LHCN-M2 (cell line): ENCODE measurements around the gene CCL19. TPM values are rescaled to one million over a fixed set of nuclear protein-coding genes. Genes with fewer than 3 reads are reported as not detected.

Source experiments
- total RNA-seq: library from RNA; depleted of rRNA; stranded (reverse); fragments of >200 nt; gene quantifications from 2 replicates; pipeline ENCODE4 v1.2.3, GENCODE V29; 2014; rRNA removed

The CCL19 gene
- total RNA-seq, 1 experiment from 2014 or later = not detected

Other genes with a start within 250 kb of the CCL19 start
- 13.0 and 17.6 TPM in 2 replicates for gene FAM219A, start 232.7 kb downstream of the CCL19 start, total RNA-seq
- gene DNAI1, start 232.5 kb downstream of the CCL19 start, total RNA-seq = not detected in 2 replicates
- gene ENHO, start 168.3 kb downstream of the CCL19 start, total RNA-seq = 0.29 TPM in 1 of 2 replicates, not detected in the other
- not detected in 2 replicates for gene CNTFR, start 101.6 kb downstream of the CCL19 start, total RNA-seq
- gene RPP25L, start 79.2 kb downstream of the CCL19 start, total RNA-seq = 31.7 and 34.0 TPM in 2 replicates
- gene DCTN3, start 70.8 kb downstream of the CCL19 start, total RNA-seq = 63.4 and 105 TPM in 2 replicates
- gene ARID3C, start 62.2 kb downstream of the CCL19 start, total RNA-seq = 0.34 and 0.45 TPM in 2 replicates
- gene SIGMAR1, start 53.5 kb downstream of the CCL19 start, total RNA-seq = 222 and 273 TPM in 2 replicates
- 27.7 and 29.6 TPM in 2 replicates for gene GALT, start 44.6 kb downstream of the CCL19 start, total RNA-seq
- gene IL11RA, start 39.1 kb downstream of the CCL19 start, total RNA-seq = 15.7 and 19.9 TPM in 2 replicates
- gene CCL27, start 28.6 kb downstream of the CCL19 start, total RNA-seq = not detected in 2 replicates
- not detected in 2 replicates for gene CCL21, start 18.9 kb upstream of the CCL19 start, total RNA-seq